Adrenal gland (tissue), 12 donors: ENCODE measurements around the gene PACRG. TPM values are rescaled to one million over a fixed set of nuclear protein-coding genes. Genes with fewer than 3 reads are reported as not detected.

Source experiments
- DNase-seq, 7 donors: peaks; one replicate each; pipeline ENCODE4 v3.0.0-alpha.2; 2019 to 2020
- H3K27ac ChIP-seq, 5 donors: fragments of 200-600 bp; sonication (generic) in 4 of 5; 1 replicate in 3 of 5; 2 replicates in 2 of 5; pipeline versions ENCODE4 v1.5.1 to v1.8.0; 2016 to 2020; ENCODE audit warnings: mild to moderate bottlenecking in 1 of 5
- H3K27me3 ChIP-seq: fragments of 200-600 bp; 2 replicates; pipeline ENCODE4 v1.8.0; 2021
- H3K36me3 ChIP-seq, 2 donors: fragments of 200-600 bp; replicated peaks in 1 of 2; 1 replicate in 1 of 2; 2 replicates in 1 of 2; pipeline versions ENCODE4 v1.5.1 to v1.8.0; 2018 to 2022
- H3K4me1 ChIP-seq, 2 donors: fragments of 200-600 bp; replicated peaks in 1 of 2; 1 replicate in 1 of 2; 2 replicates in 1 of 2; pipeline versions ENCODE4 v1.5.1 to v1.8.0; 2018 to 2021
- H3K4me3 ChIP-seq, 4 donors: fragments of 200-600 bp; sonication (generic) in 3 of 4; one replicate each; pipeline ENCODE4 v1.5.1; 2016 to 2018
- H3K9me3 ChIP-seq, 3 donors: fragments of 200-600 bp; sonication (generic) in 1 of 3; replicated peaks in 1 of 3; 1 replicate in 2 of 3; 2 replicates in 1 of 3; pipeline versions ENCODE4 v1.5.1 to v1.8.0; 2016 to 2021
- CTCF ChIP-seq, 6 experiments: fragments of 450-650 bp in 4 of 6; fragments of 200-600 bp in 2 of 6; sonication (generic) in 1 of 6; IDR thresholded peaks; 1 replicate in 5 of 6; 2 replicates in 1 of 6; pipeline versions ENCODE4 v1.5.1 to v1.8.0; 2016 to 2021; ENCODE audit warnings: antibody characterized with exemption in 6 of 6, mild to moderate bottlenecking in 2 of 6, moderate library complexity in 1 of 6
- POLR2A ChIP-seq, 2 donors: fragments of 450-650 bp; IDR thresholded peaks; one replicate each; pipeline ENCODE4 v1.6.1; 2017; ENCODE audit warnings: antibody characterized with exemption in 2 of 2, mild to moderate bottlenecking in 2 of 2, moderate library complexity in 1 of 2
- WGBS, 4 donors: extraction: QIAGEN DNeasy Blood & Tissue Kit in 2 of 4; methylation state at CpG; one replicate each; pipeline versions ENCODE4 v1.1.5 to v1.1.7; 2013 to 2017; 5-methylcytosine and 5-hydroxymethylcytosine counted together
- intact Hi-C, 2 donors: fragments of 100-400 bp; cut with DNase I; formaldehyde crosslinking; loops; one replicate each; pipeline versions ENCODE4 v1.14.1 to v1.15.0; 2022 to 2023
- polyA plus RNA-seq, 3 donors: library from polyadenylated mRNA; stranded (reverse); fragments of 200-250 nt in 2 of 3; fragments of 350-450 nt in 1 of 3; fragmentation: Illumina TruSeq in 1 of 3; extraction: RNeasy Lipid Tissue Mini Kit (QIAGEN cat#74804) in 1 of 3; gene quantifications; one replicate each; pipeline ENCODE4 v1.2.3, GENCODE V29; 2013 to 2014
- total RNA-seq, 9 donors: library from RNA; depleted of rRNA in 4 of 9; stranded (reverse); fragments of >200 nt in 4 of 9; fragments of 120-200 nt in 1 of 9; fragmentation: NEBNext Ultra II Directional in 1 of 9; extraction: Animal tissue kit (Norgen Biotek cat#: 25700) in 1 of 9; gene quantifications; one replicate each; pipeline versions ENCODE4 v1.1.0 to v1.2.4, GENCODE V29; 2013 to 2023
- donor health status: healthy with polysubstance abuse.
- donor health status: Bipolar disorder and iron deficiency.
- donor health status: DM: yes; HTN: yes; CAD: no.
- donor health status: DM: no; HTN: no; CAD: no.
- donor health status: DM: no; HTN: no; CAD: no.
- donor health status: DM: yes; HTN: yes; CAD: no.

PACRG gene
- total and polyA plus RNA-seq, 12 donors, result 0.18 to 6.1 (median 1.4) TPM

DNA sequence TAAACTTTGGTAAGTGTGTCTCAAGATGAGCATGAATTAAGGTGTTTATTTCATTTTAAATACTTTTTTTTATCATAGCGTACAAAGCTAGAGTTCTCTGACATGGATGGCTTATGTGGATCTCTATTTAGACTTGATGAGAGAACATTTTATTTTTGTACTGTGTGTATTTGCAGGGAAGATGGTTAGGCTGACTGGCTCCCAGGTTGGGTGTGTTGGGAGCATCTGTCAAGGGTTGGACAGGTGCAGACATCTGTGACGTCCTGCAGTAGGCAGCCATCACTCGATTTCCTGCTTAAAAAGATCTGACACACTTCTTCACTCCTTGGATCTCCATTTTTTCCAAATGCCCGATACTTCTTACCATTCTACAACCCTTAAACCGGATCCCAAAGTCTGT is 464.8 kb downstream of the PACRG start:
- Histone ChIP-seq H3K36me3 (no peaks in the 10 kb centered on the region), H3K4me3 (no peak overlapping the region), H3K27me3 (no peaks in the 10 kb centered on the region), H3K9me3 (no peaks in the 10 kb centered on the region), H3K4me1 (no peaks in the 10 kb centered on the region), H3K27ac (no peak overlapping the region)
- TF ChIP-seq CTCF (IDR thresholded peaks at IDR 0.05), result no peak
- no peak for TF ChIP-seq POLR2A (IDR thresholded peaks at IDR 0.05)
- DNase-seq, result no peak
- WGBS, 4 donors, result 66 to 75% (median 71%) methylated on average over 5 of the region's 5 CpGs
- intact Hi-C loops, result no loop called here

GRCh38 chr6:163193326-163193725 is 465.6 kb downstream of the PACRG start:
- H3K4me1 ChIP-seq, result no peaks in the 10 kb centered on the region
- intact Hi-C loops, result no loop called here
- H3K9me3 ChIP-seq, result no peaks in the 10 kb centered on the region
- H3K27ac ChIP-seq, result no peak overlapping the region
- H3K4me3 ChIP-seq, result no peak overlapping the region
- H3K36me3 ChIP-seq, result no peaks in the 10 kb centered on the region
- DNase-seq, result no peak
- 91 to 92% (median 91%) methylated on average over 7 of the region's 7 CpGs for WGBS, 4 donors
- TF ChIP-seq CTCF (IDR thresholded peaks at IDR 0.05), result no peak
- TF ChIP-seq POLR2A (IDR thresholded peaks at IDR 0.05), result no peak
- H3K27me3 ChIP-seq, result no peaks in the 10 kb centered on the region

GRCh38 chr6:163195721-163196691 is 468.2 kb downstream of the PACRG start:
- WGBS, 4 donors, result 91 to 94% (median 93%) methylated on average over 31 of the region's 31 CpGs
- no peaks in the 10 kb centered on the region for H3K9me3 ChIP-seq
- H3K4me3 ChIP-seq, result no peak overlapping the region
- no peak overlapping the region for H3K27ac ChIP-seq
- DNase-seq, result no peak
- H3K36me3 ChIP-seq, result no peaks in the 10 kb centered on the region
- H3K4me1 ChIP-seq, result no peaks in the 10 kb centered on the region
- TF ChIP-seq POLR2A (IDR thresholded peaks at IDR 0.05), result no peak
- TF ChIP-seq CTCF (IDR thresholded peaks at IDR 0.05), result no peak
- intact Hi-C loops, result no loop called here
- H3K27me3 ChIP-seq, result no peaks in the 10 kb centered on the region

GRCh38 chr6:163197839-163198238 is 470.1 kb downstream of the PACRG start:
- intact Hi-C loops, result no loop called here

More at GRCh38 chr6:163197839-163198238, 470.1 kb downstream of the PACRG start:
- 79 to 86% (median 83%) methylated on average over 3 of the region's 3 CpGs for WGBS, 4 donors
- no peaks in the 10 kb centered on the region for H3K4me1 ChIP-seq
- no peaks in the 10 kb centered on the region for H3K9me3 ChIP-seq
- no peak overlapping the region for H3K27ac ChIP-seq
- H3K27me3 ChIP-seq, result no peaks in the 10 kb centered on the region
- DNase-seq, result no peak
- H3K36me3 ChIP-seq, result no peaks in the 10 kb centered on the region
- no peak overlapping the region for H3K4me3 ChIP-seq
- no peak for TF ChIP-seq POLR2A (IDR thresholded peaks at IDR 0.05)
- TF ChIP-seq CTCF (IDR thresholded peaks at IDR 0.05), result no peak
